SK-N-SH (cell line): ENCODE results near the gene FLT1. TPM values are rescaled to one million over a fixed set of nuclear protein-coding genes. Genes with fewer than 3 reads are reported as not detected.

Experiments used
- CTCF ChIA-PET: fragments of 300-600, 350-600 bp; formaldehyde crosslinking; extraction: SDS; loops from one replicate; lab custom pipeline; 2021; lab: Yijun Ruan, JAX
- POLR2A ChIA-PET: fragments of 350-600 bp; sonication (Branson Sonifier 250); formaldehyde crosslinking; extraction: SDS; loops from one replicate; lab custom pipeline; 2020; ENCODE audit warnings: antibody characterized with exemption, inconsistent platforms; lab: Yijun Ruan, JAX
- DNase-seq: peaks from one replicate; pipeline ENCODE4 v3.0.0; 2012
- H2AFZ ChIP-seq: fragments of 200-600 bp; sonication (generic); 2 replicates; pipeline ENCODE4 v1.8.1; 2016; ENCODE audit warnings: antibody characterized with exemption, mild to moderate bottlenecking, low read depth
- H3F3A ChIP-seq: fragments of 200-600 bp; sonication (generic); replicated peaks from 2 replicates; pipeline ENCODE3; 2016; ENCODE audit warnings: antibody characterized with exemption, mild to moderate bottlenecking; ENCODE audit not compliant: insufficient read depth
- H3K27ac ChIP-seq, 2 experiments: fragments of 200-500 bp in 1 of 2; fragments of 200-600 bp in 1 of 2; sonication (Bioruptor generic) in 1 of 2; sonication (generic), shearing (Covaris generic) in 1 of 2; 2 replicates each; pipeline versions ENCODE4 v1.5.1 to v1.6.1; 2014 to 2016; ENCODE audit warnings: low read depth in 2 of 2, inconsistent platforms in 1 of 2, low read length in 1 of 2, mild to moderate bottlenecking in 1 of 2, mixed read lengths in 1 of 2
- H3K27me3 ChIP-seq: fragments of 200-600 bp; sonication (generic), shearing (Covaris generic); 2 replicates; pipeline ENCODE4 v1.6.1; 2016; ENCODE audit warnings: mixed run types; ENCODE audit not compliant: insufficient read depth
- H3K36me3 ChIP-seq, 2 experiments: fragments of 200-500 bp in 1 of 2; fragments of 200-600 bp in 1 of 2; sonication (Bioruptor generic) in 1 of 2; sonication (generic) in 1 of 2; replicated peaks in 1 of 2; 2 replicates each; pipeline versions ENCODE3 to v1.5.1; 2014 to 2016; ENCODE audit warnings: low read length in 1 of 2, mild to moderate bottlenecking in 1 of 2; ENCODE audit not compliant: insufficient read depth in 2 of 2, control insufficient read depth in 1 of 2
- H3K4me1 ChIP-seq, 2 experiments: fragments of 200-500 bp in 1 of 2; fragments of 200-600 bp in 1 of 2; sonication (Bioruptor generic) in 1 of 2; sonication (generic), shearing (Covaris generic) in 1 of 2; 2 replicates each; pipeline versions ENCODE4 v1.5.1 to v1.6.1; 2014 to 2016; ENCODE audit warnings: low read depth in 1 of 2, low read length in 1 of 2, mixed run types in 1 of 2; ENCODE audit not compliant: insufficient read depth in 2 of 2, control insufficient read depth in 1 of 2
- H3K4me2 ChIP-seq: fragments of 200-600 bp; sonication (generic), shearing (Covaris generic); 2 replicates; pipeline ENCODE4 v1.6.1; 2017; ENCODE audit warnings: mixed run types
- H3K4me3 ChIP-seq, 2 experiments: fragments of 200-500 bp in 1 of 2; fragments of 200-600 bp in 1 of 2; sonication (Bioruptor generic) in 1 of 2; sonication (generic), shearing (Covaris generic) in 1 of 2; 2 replicates each; pipeline versions ENCODE4 v1.5.1 to v1.8.1; 2014 to 2016; ENCODE audit warnings: low read depth in 2 of 2, inconsistent platforms in 1 of 2, low read length in 1 of 2, mild to moderate bottlenecking in 1 of 2, mixed read lengths in 1 of 2, moderate library complexity in 1 of 2
- H3K79me2 ChIP-seq: fragments of 200-600 bp; sonication (generic); 2 replicates; pipeline ENCODE4 v1.8.1; 2017; ENCODE audit warnings: mild to moderate bottlenecking; ENCODE audit not compliant: insufficient read depth
- H3K9ac ChIP-seq: fragments of 200-600 bp; sonication (generic); 2 replicates; pipeline ENCODE4 v1.6.1; 2017; ENCODE audit warnings: mixed run types
- H3K9me2 ChIP-seq: fragments of 200-600 bp; sonication (generic); 2 replicates; pipeline ENCODE4 v1.6.1; 2017; ENCODE audit warnings: mixed run types
- H3K9me3 ChIP-seq: fragments of 200-600 bp; sonication (generic); 2 replicates; pipeline ENCODE4 v1.6.1; 2017; ENCODE audit warnings: mixed run types, mild to moderate bottlenecking, moderate library complexity
- H4K20me1 ChIP-seq: fragments of 200-600 bp; sonication (generic); 2 replicates; pipeline ENCODE4 v1.6.1; 2017; ENCODE audit warnings: mild to moderate bottlenecking, mixed run types; ENCODE audit not compliant: insufficient read depth
- ELF1 ChIP-seq: IDR thresholded peaks from 2 replicates; pipeline ENCODE4 v1.4.0; 2012
- FOSL2 ChIP-seq: IDR thresholded peaks from 2 replicates; pipeline ENCODE4 v1.4.0; 2012; ENCODE audit warnings: low read depth, mild to moderate bottlenecking, moderate library complexity, borderline replicate concordance
- FOXJ3 ChIP-seq: sonication (generic); formaldehyde crosslinking; IDR thresholded peaks from 2 replicates; pipeline ENCODE4 v1.5.1; 2020; ENCODE audit warnings: mild to moderate bottlenecking, missing genetic modification reagents
- FOXM1 ChIP-seq: IDR thresholded peaks from 2 replicates; pipeline ENCODE4 v1.4.0; 2012; ENCODE audit warnings: low read depth, mild to moderate bottlenecking
- GABPA ChIP-seq: IDR thresholded peaks from 2 replicates; pipeline ENCODE4 v1.4.0; 2012; ENCODE audit warnings: low read depth, mild to moderate bottlenecking
- IRF3 ChIP-seq: fragments of 150-350 bp; IDR thresholded peaks from 2 replicates; pipeline ENCODE4 v1.6.1; 2016; ENCODE audit warnings: mild to moderate bottlenecking, low read depth, low read length
- JUND ChIP-seq: IDR thresholded peaks from 2 replicates; pipeline ENCODE4 v1.4.0; 2012
- NFIC ChIP-seq: IDR thresholded peaks from 2 replicates; pipeline ENCODE4 v1.4.0; 2012; ENCODE audit warnings: borderline replicate concordance
- NRF1 ChIP-seq: IDR thresholded peaks from 2 replicates; pipeline ENCODE4 v1.6.1; 2012; ENCODE audit warnings: low read depth, mild to moderate bottlenecking, low read length
- PBX3 ChIP-seq: IDR thresholded peaks from 2 replicates; pipeline ENCODE4; 2012
- POLR2AphosphoS5 ChIP-seq: IDR thresholded peaks from 2 replicates; pipeline ENCODE4 v1.6.1; 2012; ENCODE audit warnings: low read depth, low read length
- RCOR1 ChIP-seq: fragments of 150-350 bp; IDR thresholded peaks from 2 replicates; pipeline ENCODE4 v1.6.1; 2017; ENCODE audit warnings: antibody characterized with exemption, low read length
- REST ChIP-seq: IDR thresholded peaks from 2 replicates; pipeline ENCODE4 v1.6.1; 2012; ENCODE audit warnings: mild to moderate bottlenecking, low read depth, low read length, moderate library complexity
- RFX5 ChIP-seq: IDR thresholded peaks from 2 replicates; pipeline ENCODE4 v1.6.1; 2012; ENCODE audit warnings: mild to moderate bottlenecking, improper control_type of control experiment, low read length
- SIN3A ChIP-seq: IDR thresholded peaks from 2 replicates; pipeline ENCODE4 v1.6.1; 2012; ENCODE audit warnings: low read depth, mild to moderate bottlenecking, low read length, moderate library complexity, borderline replicate concordance
- TCF12 ChIP-seq: IDR thresholded peaks from 2 replicates; pipeline ENCODE4 v1.4.0; 2012
- TEAD4 ChIP-seq: IDR thresholded peaks from 2 replicates; pipeline ENCODE4 v1.4.0; 2012; ENCODE audit warnings: mild to moderate bottlenecking, borderline replicate concordance; ENCODE audit not compliant: insufficient read depth
- USF1 ChIP-seq: IDR thresholded peaks from 2 replicates; pipeline ENCODE4 v1.4.0; 2012; ENCODE audit warnings: low read depth, borderline replicate concordance
- YY1 ChIP-seq: IDR thresholded peaks from 2 replicates; pipeline ENCODE4 v1.4.0; 2012; ENCODE audit warnings: low read depth, mild to moderate bottlenecking
- WGBS: methylation state at CpG from one replicate; pipeline ENCODE4 v1.1.6; 2017; ENCODE audit warnings: low lambda C conversion rate; 5-methylcytosine and 5-hydroxymethylcytosine counted together
- polyA plus RNA-seq, 3 experiments: library from polyadenylated mRNA; depleted of rRNA; stranded (reverse); fragments of >200 nt; gene quantifications; 2 replicates each; pipeline ENCODE4 v1.2.3, GENCODE V29; 2012

The FLT1 gene
- polyA plus RNA-seq, 1 of the 3 experiments (the other 2 are of a cell fraction) = 0.20 TPM

- H3K36me3 ChIP-seq = no peaks in the 10 kb centered on the region
- H3K9me3 ChIP-seq = no peaks in the 10 kb centered on the region
- no peaks in the 10 kb centered on the region for H3K79me2 ChIP-seq
- no peaks in the 10 kb centered on the region for H4K20me1 ChIP-seq
- H2AFZ ChIP-seq = no peak overlapping the region
- POLR2A ChIA-PET = no interaction called here
- WGBS = 24% methylated on average over 1 of the region's 1 CpG
- no peak overlapping the region for H3K9ac ChIP-seq
- no peaks in the 10 kb centered on the region for H3K4me1 ChIP-seq
- H3K27me3 ChIP-seq = peaks cover 54% of the 10 kb centered on the region; the same call in 1 of the 2 replicates
- H3K27ac ChIP-seq = no peak overlapping the region
- DNase-seq = no peak
- CTCF ChIA-PET = no interaction called here
- no peak overlapping the region for H3K4me2 ChIP-seq
- H3K4me3 ChIP-seq = no peak overlapping the region
- no peaks in the 10 kb centered on the region for H3K9me2 ChIP-seq
- TF ChIP-seq PBX3 (no peak), JUND (no peak), TEAD4 (no peak), RFX5 (no peak), FOXJ3 (CRISPR knock-in tag) (no peak), FOXM1 (no peak), USF1 (no peak), GABPA (no peak), FOSL2 (no peak), RCOR1 (no peak), ELF1 (no peak), SIN3A (no peak), POLR2AphosphoS5 (no peak), NRF1 (no peak), REST (no peak), IRF3 (no peak), NFIC (no peak), YY1 (no peak), TCF12 (no peak)
- TF ChIP-seq, all 33 proteins: peak for 0
- H3F3A ChIP-seq = no peaks in the 10 kb centered on the region
Observed at GRCh38 chr13:28529836-28530235, 34.9 kb upstream of the FLT1 start.
